ENCODE results near the gene CACNB2. TPM values are rescaled to one million over a fixed set of nuclear protein-coding genes. Genes with fewer than 3 reads are reported as not detected.

CACNB2 gene
- total RNA-seq, 2 donors from 2014 or later, result 12.5 to 12.7 TPM

DNA sequence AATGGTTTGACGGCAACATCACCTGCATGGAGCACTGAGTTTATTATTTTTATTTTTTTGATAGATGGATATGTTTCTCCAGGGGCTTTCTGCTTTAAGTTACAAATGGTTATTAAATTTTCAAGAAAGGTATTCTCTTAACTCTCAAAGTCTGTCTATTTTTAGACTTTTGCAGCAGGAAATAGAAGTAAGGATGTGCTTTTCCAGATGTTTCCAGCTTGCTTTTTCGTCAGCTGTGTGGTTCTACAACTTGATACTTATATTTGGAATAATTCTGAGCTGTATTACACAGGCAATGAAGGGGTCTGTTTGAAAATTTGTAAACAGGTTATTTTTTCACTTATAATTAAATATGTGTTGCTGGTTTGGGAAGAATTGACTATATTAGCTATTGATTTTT is 69.0 kb downstream of the CACNB2 start:
- Histone ChIP-seq H3K4me3 (no peak overlapping the region), H3K9me3 (no peaks in the 10 kb centered on the region), H3K27ac (no peak overlapping the region), H3K4me1 (peaks cover 39% of the 10 kb centered on the region), H3K36me3 (replicated peaks in 1 of 2; ENCODE audit: insufficient read depth in 1 of 2, low read depth in 2 of 2) (no peaks in the 10 kb centered on the region), H3K27me3 (no peaks in the 10 kb centered on the region)
- DNase-seq, result no peak
- 46 to 51% methylated on average over 2 of the region's 2 CpGs for WGBS, 2 donors
- no peak for ATAC-seq
- intact Hi-C loops (cut with DNase I), result no loop called here
- TF ChIP-seq CTCF (IDR thresholded peaks at IDR 0.05) (no peak), POLR2A (IDR thresholded peaks at IDR 0.05) (no peak)

DNA sequence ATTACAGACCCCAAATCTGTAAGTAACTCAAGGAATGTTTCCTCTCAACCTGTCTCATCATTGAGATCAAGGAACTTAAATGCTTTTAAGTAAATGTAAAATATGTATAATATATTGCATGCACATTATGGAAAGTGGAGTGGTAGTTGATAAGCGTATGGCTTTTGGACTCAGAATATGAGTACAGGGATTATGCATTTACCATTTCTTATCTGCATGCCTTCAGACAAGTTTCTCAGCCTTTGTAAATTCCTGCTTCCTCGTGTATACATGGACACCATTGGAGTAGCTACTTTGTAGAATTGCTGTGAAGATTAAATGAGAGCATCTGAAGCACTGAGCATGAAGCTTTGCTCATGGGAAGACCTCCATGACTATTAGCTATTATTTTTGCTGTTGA is 70.5 kb downstream of the CACNB2 start:
- Histone ChIP-seq H3K9me3 (no peaks in the 10 kb centered on the region), H3K27ac (peak overlapping the region in 1 of 4 donors; percentile 8), H3K4me3 (no peak overlapping the region), H3K27me3 (no peaks in the 10 kb centered on the region), H3K4me1 (peaks cover 35% of the 10 kb centered on the region), H3K36me3 (replicated peaks in 1 of 2; ENCODE audit: insufficient read depth in 1 of 2, low read depth in 2 of 2) (no peaks in the 10 kb centered on the region)
- intact Hi-C loops (cut with DNase I), result no loop called here
- TF ChIP-seq CTCF (IDR thresholded peaks at IDR 0.05) (no peak), POLR2A (IDR thresholded peaks at IDR 0.05) (no peak)
- WGBS, 2 donors, result 24 to 55% methylated on average over 2 of the region's 2 CpGs
- no peak for DNase-seq
- ATAC-seq, result no peak

GRCh38 chr10:18211862-18212261 is 71.6 kb downstream of the CACNB2 start:
- no peaks in the 10 kb centered on the region for H3K36me3 ChIP-seq (replicated peaks in 1 of 2; ENCODE audit: insufficient read depth in 1 of 2, low read depth in 2 of 2)
- H3K27me3 ChIP-seq, result no peaks in the 10 kb centered on the region
- DNase-seq (peak; percentile 25 to 69 (median 46)), ATAC-seq (peak; percentile 73)
- no peak overlapping the region for H3K4me3 ChIP-seq
- intact Hi-C loops (cut with DNase I), result no loop called here
- no peak for TF ChIP-seq POLR2A (IDR thresholded peaks at IDR 0.05)
- TF ChIP-seq CTCF (IDR thresholded peaks at IDR 0.05), result no peak
- peak overlapping the region in 2 of 4 donors; percentile 42 to 52 for H3K27ac ChIP-seq
- no peaks in the 10 kb centered on the region for H3K9me3 ChIP-seq
- H3K4me1 ChIP-seq, result peaks cover 41% of the 10 kb centered on the region
- 35 to 44% methylated on average over 4 of the region's 4 CpGs for WGBS, 2 donors

GRCh38 chr10:18213271-18213670 is 73.0 kb downstream of the CACNB2 start:
- TF ChIP-seq CTCF (IDR thresholded peaks at IDR 0.05) (no peak), POLR2A (IDR thresholded peaks at IDR 0.05) (no peak)
- intact Hi-C loops (cut with DNase I), result no loop called here
- no peak overlapping the region for H3K4me3 ChIP-seq
- 25 to 39% methylated on average over 4 of the region's 4 CpGs for WGBS, 2 donors
- H3K27ac ChIP-seq, result peak overlapping the region in 1 of 4 donors; percentile 18
- H3K27me3 ChIP-seq, result no peaks in the 10 kb centered on the region
- H3K4me1 ChIP-seq, result peaks cover 53% of the 10 kb centered on the region
- H3K9me3 ChIP-seq, result no peaks in the 10 kb centered on the region
- H3K36me3 ChIP-seq (replicated peaks in 1 of 2; ENCODE audit: insufficient read depth in 1 of 2, low read depth in 2 of 2), result no peaks in the 10 kb centered on the region
- DNase-seq, result no peak
- no peak for ATAC-seq
